Gastrocnemius medialis (tissue), 4 donors: ENCODE data around the gene ADGRG1.

Source experiments
- POLR2A ChIP-seq, 2 donors: fragments of 450-650 bp; IDR thresholded peaks; one replicate each; pipeline ENCODE4 v1.6.1; 2017; ENCODE audit warnings: antibody characterized with exemption in 2 of 2, mild to moderate bottlenecking in 2 of 2, moderate library complexity in 2 of 2
- TF ChIP-seq, protein P1 (sequence below), 5 experiments: fragments of 450-650 bp in 3 of 5; fragments of 200-600 bp in 2 of 5; sonication (generic) in 2 of 5; IDR thresholded peaks in 4 of 5; conservative IDR thresholded peaks in 1 of 5; 1 replicate in 4 of 5; 2 replicates in 1 of 5; pipeline ENCODE4 v1.5.1; 2016 to 2019; ENCODE audit warnings: antibody characterized with exemption in 5 of 5, mild to moderate bottlenecking in 3 of 5, moderate library complexity in 3 of 5

DNA sequence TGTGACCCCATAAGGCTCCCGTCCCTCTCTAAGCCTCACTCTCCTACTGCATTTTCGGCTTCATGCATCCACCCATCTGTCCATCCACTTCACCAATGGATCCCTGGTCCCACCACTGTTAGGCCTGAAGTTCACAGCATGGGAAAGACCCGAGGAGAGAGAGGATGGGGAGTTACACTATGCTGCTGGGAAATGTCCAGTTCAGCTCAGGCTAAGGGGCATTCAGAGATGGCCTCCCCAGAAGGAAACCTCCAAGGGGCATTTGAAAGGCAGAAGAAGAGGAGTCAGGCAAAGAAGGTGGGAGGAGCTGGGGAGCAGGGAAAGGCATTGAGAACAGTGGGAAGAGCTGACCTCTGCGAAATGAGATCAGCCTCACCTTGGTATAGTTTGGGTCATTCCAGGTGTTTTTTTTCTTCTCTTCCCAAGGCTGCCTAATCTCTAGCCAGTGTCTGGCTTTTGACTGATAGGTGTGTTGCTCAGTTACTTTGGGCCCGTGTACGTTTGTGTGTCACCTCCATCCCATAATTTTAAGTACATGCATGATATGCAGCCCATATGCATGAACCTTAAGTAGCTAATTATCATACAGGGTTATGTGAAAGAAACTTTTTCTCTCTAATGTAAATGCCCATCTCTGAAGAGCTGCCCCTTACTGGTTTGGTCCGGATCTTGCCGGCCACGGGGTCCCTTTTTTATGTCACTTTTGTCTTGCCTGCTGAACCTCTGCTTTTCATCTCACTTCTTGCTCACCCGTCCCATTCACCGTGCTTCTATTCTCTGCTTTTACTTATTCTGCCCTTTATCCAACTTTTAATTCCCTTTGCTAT, 54.6 kb downstream of the ADGRG1 start:
- TF ChIP-seq, protein P1, sequence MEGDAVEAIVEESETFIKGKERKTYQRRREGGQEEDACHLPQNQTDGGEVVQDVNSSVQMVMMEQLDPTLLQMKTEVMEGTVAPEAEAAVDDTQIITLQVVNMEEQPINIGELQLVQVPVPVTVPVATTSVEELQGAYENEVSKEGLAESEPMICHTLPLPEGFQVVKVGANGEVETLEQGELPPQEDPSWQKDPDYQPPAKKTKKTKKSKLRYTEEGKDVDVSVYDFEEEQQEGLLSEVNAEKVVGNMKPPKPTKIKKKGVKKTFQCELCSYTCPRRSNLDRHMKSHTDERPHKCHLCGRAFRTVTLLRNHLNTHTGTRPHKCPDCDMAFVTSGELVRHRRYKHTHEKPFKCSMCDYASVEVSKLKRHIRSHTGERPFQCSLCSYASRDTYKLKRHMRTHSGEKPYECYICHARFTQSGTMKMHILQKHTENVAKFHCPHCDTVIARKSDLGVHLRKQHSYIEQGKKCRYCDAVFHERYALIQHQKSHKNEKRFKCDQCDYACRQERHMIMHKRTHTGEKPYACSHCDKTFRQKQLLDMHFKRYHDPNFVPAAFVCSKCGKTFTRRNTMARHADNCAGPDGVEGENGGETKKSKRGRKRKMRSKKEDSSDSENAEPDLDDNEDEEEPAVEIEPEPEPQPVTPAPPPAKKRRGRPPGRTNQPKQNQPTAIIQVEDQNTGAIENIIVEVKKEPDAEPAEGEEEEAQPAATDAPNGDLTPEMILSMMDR (IDR thresholded peaks at IDR 0.05 in 4 of 5, conservative IDR thresholded peaks at IDR 0.05 in 1 of 5): no peak
- no peak for TF ChIP-seq POLR2A (IDR thresholded peaks at IDR 0.05)
